Measurements from ENCODE around the gene ZFAND3. TPM values are rescaled to one million over a fixed set of nuclear protein-coding genes. Genes with fewer than 3 reads are reported as not detected.
"Not testable (repeated sequence)": the region's sequence is repeated elsewhere in the genome, so short reads cannot be mapped to it uniquely, and the experiment has no call there.

Gene ZFAND3
- total RNA-seq, 1 experiment from 2014 or later: 47.2 TPM

GRCh38 chr6:37960139-37960935, 140.8 kb downstream of the ZFAND3 start (continued):
- TF ChIP-seq ZBTB33 (IDR thresholded peaks at IDR 0.05; ENCODE audit: extremely low read depth, insufficient replicate concordance, low read length): no peak
- no peak for TF ChIP-seq JUND (IDR thresholded peaks at IDR 0.05)

- BruUV-seq (replicated peaks); H3K9ac ChIP-seq (ENCODE audit: low read length); H3K4me3 ChIP-seq (replicated peaks in 1 of 2; ENCODE audit: low read depth in 1 of 2, low read length in 2 of 2); H2AFZ ChIP-seq (ENCODE audit: low read depth, low read length, poor library complexity, severe bottlenecking); intact Hi-C loops (cut with micrococcal nuclease); POLR2A ChIA-PET; DNase-seq (ENCODE audit: low read depth, low spot score); H3K27me3 ChIP-seq (ENCODE audit: insufficient read depth, low read length); H3K9me2 ChIP-seq (ENCODE audit: insufficient read depth); H3K36me3 ChIP-seq (ENCODE audit: control insufficient read depth in 1 of 2, insufficient read depth in 2 of 2, low read length in 2 of 2); CTCF ChIA-PET; H4K20me1 ChIP-seq (ENCODE audit: insufficient read depth); H3K27ac ChIP-seq (ENCODE audit: low read depth, low read length); RAD21 ChIA-PET (ENCODE audit: low non-redundant PET in 1 of 2, low total read pairs in 2 of 2, uncharacterized antibody in 2 of 2, unreplicated experiment in 2 of 2); H3K4me1 ChIP-seq (ENCODE audit: control insufficient read depth in 1 of 2, insufficient read depth in 2 of 2, low read length in 2 of 2); H3K9me3 ChIP-seq (ENCODE audit: control insufficient read depth in 1 of 2, insufficient read depth in 1 of 2, low read depth in 1 of 2, low read length in 2 of 2); H3K4me2 ChIP-seq (ENCODE audit: low read length); ATAC-seq: not testable (repeated sequence)
- peaks cover 29% of the 10 kb centered on the region for H3K79me2 ChIP-seq (ENCODE audit: insufficient read depth, low read length)
Observed at GRCh38 chr6:37962481-37963080, 143.1 kb downstream of the ZFAND3 start.
